Gastrocnemius medialis (tissue), 4 donors: ENCODE measurements around the gene GFER. TPM values are rescaled to one million over a fixed set of nuclear protein-coding genes. Genes with fewer than 3 reads are reported as not detected.

Source experiments
- ATAC-seq, 2 donors: fragments of 150-250 bp; one replicate each; pipeline ENCODE4 v1.9.1; 2016
- DNase-seq, 2 donors: peaks; one replicate each; pipeline ENCODE4 v3.0.0-alpha.2; 2019
- H3K27ac ChIP-seq, 4 donors: fragments of 200-600 bp; sonication (generic); 1 replicate in 1 of 4; 2 replicates in 3 of 4; pipeline ENCODE4 v1.5.1; 2016 to 2018; ENCODE audit warnings: mild to moderate bottlenecking in 2 of 4, moderate library complexity in 1 of 4
- H3K27me3 ChIP-seq, 3 donors: fragments of 200-600 bp; sonication (generic) in 2 of 3; 1 replicate in 1 of 3; 2 replicates in 2 of 3; pipeline versions ENCODE4 v1.5.1 to v1.6.0; 2016 to 2019; ENCODE audit warnings: mild to moderate bottlenecking in 1 of 3, moderate library complexity in 1 of 3
- H3K36me3 ChIP-seq, 2 donors: fragments of 200-600 bp; sonication (generic) in 1 of 2; one replicate each; pipeline ENCODE4 v1.5.1; 2017 to 2018
- H3K4me1 ChIP-seq, 2 donors: fragments of 200-600 bp; sonication (generic) in 1 of 2; one replicate each; pipeline ENCODE4 v1.5.1; 2016 to 2017; ENCODE audit warnings: mild to moderate bottlenecking in 2 of 2
- H3K4me3 ChIP-seq, 4 donors: fragments of 200-600 bp; sonication (generic) in 3 of 4; 1 replicate in 1 of 4; 2 replicates in 3 of 4; pipeline ENCODE4 v1.5.1; 2016 to 2019; ENCODE audit warnings: mild to moderate bottlenecking in 2 of 4
- H3K9me3 ChIP-seq, 3 donors: fragments of 200-600 bp; sonication (generic) in 2 of 3; 1 replicate in 1 of 3; 2 replicates in 2 of 3; pipeline ENCODE4 v1.5.1; 2016 to 2019
- POLR2A ChIP-seq, 2 donors: fragments of 450-650 bp; IDR thresholded peaks; one replicate each; pipeline ENCODE4 v1.6.1; 2017; ENCODE audit warnings: antibody characterized with exemption in 2 of 2, mild to moderate bottlenecking in 2 of 2, moderate library complexity in 2 of 2
- in situ Hi-C, 4 donors: fragments of 200-750 bp; cut with MboI; loops; one replicate each; pipeline versions ENCODE4 v1.15.0 to v1.8.0; 2017; ENCODE audit warnings: low sequenced_read_pairs in 4 of 4
- intact Hi-C: fragments of 100-400 bp; cut with DNase I; formaldehyde crosslinking; loops from one replicate; pipeline ENCODE4 v1.15.1; 2023; ENCODE audit warnings: low total_unique reads
- total RNA-seq, 4 donors: library from RNA; depleted of rRNA; stranded (reverse); fragments of >200 nt; gene quantifications; one replicate each; pipeline versions ENCODE4 v1.1.0 to v1.2.3, GENCODE V29; 2016
- TF ChIP-seq, protein P1 (sequence below), 5 experiments: fragments of 450-650 bp in 3 of 5; fragments of 200-600 bp in 2 of 5; sonication (generic) in 2 of 5; IDR thresholded peaks in 4 of 5; conservative IDR thresholded peaks in 1 of 5; 1 replicate in 4 of 5; 2 replicates in 1 of 5; pipeline ENCODE4 v1.5.1; 2016 to 2019; ENCODE audit warnings: antibody characterized with exemption in 5 of 5, mild to moderate bottlenecking in 3 of 5, moderate library complexity in 3 of 5

GFER gene
- total RNA-seq, 4 donors from 2014 or later = 16.3 to 27.0 (median 20.1) TPM

DNA sequence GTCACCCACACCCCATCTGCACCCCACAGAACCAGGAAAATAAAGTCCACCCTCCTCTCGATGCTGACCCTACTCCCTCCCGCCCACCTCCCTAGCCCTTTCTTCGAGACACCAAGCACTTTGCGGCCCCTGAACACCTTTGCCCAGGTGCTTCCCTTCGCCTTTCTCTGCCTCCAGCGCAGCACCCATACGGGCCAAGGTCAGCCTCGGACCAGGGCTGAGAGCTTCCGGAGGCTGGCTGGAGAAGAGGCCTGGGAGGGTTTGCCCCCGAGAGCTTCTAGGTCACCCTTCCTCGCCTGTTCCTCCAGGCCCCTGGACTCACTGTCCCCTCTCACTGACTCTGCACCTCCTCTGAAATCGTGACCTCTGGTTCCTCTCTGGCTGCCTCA is 40.0 kb downstream of the GFER start:
- H3K9me3 ChIP-seq = no peaks in the 10 kb centered on the region
- intact Hi-C loops = no loop called here
- DNase-seq (no peak), ATAC-seq (no peak)
- in situ Hi-C loops = loop anchor here in 1 of 4 donors (5.0 kb wide), 1 partner anchor 118 kb away; no protein-coding TSS in a partner anchor
- TF ChIP-seq, protein P1, sequence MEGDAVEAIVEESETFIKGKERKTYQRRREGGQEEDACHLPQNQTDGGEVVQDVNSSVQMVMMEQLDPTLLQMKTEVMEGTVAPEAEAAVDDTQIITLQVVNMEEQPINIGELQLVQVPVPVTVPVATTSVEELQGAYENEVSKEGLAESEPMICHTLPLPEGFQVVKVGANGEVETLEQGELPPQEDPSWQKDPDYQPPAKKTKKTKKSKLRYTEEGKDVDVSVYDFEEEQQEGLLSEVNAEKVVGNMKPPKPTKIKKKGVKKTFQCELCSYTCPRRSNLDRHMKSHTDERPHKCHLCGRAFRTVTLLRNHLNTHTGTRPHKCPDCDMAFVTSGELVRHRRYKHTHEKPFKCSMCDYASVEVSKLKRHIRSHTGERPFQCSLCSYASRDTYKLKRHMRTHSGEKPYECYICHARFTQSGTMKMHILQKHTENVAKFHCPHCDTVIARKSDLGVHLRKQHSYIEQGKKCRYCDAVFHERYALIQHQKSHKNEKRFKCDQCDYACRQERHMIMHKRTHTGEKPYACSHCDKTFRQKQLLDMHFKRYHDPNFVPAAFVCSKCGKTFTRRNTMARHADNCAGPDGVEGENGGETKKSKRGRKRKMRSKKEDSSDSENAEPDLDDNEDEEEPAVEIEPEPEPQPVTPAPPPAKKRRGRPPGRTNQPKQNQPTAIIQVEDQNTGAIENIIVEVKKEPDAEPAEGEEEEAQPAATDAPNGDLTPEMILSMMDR (IDR thresholded peaks at IDR 0.05 in 4 of 5, conservative IDR thresholded peaks at IDR 0.05 in 1 of 5) = no peak
- no peak for TF ChIP-seq POLR2A (IDR thresholded peaks at IDR 0.05)
- peaks cover 0 to 16% of the 10 kb centered on the region in 2 donors for H3K4me1 ChIP-seq
- no peaks in the 10 kb centered on the region for H3K36me3 ChIP-seq
- H3K4me3 ChIP-seq = peak overlapping the region; percentile 2 to 63 (median 43)
- H3K27ac ChIP-seq = peak overlapping the region; percentile 54 to 80 (median 64)
- peaks cover 27 to 28% (median 27%) of the 10 kb centered on the region in 3 donors for H3K27me3 ChIP-seq

DNA sequence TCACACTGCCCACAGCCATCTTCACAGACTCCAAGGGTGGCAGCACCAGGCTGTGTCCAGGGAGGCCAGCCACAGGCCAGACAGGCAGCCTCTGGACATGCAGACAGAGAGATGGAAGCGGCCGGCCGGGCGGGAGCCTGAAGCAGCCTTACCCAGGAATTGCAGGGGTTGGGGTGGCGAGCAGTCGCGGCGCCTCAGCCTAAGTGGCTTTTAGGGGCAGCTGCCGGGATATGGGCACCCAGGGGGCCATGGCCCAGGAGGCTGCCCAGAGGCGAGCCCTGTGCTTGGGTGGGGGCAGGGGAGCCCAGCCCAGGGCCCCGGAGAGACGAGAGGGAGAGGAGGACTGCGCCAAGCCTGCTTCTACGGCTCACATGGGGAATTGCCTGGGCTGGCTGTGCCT is 41.3 kb downstream of the GFER start:
- intact Hi-C loops (no loop called here), in situ Hi-C loops (no loop called here)
- Histone ChIP-seq H3K27me3 (peaks cover 15 to 17% (median 16%) of the 10 kb centered on the region in 3 donors), H3K27ac (peak overlapping the region in 1 of 4 donors; percentile 8), H3K4me3 (no peak overlapping the region), H3K36me3 (no peaks in the 10 kb centered on the region), H3K4me1 (peaks cover 0 to 13% of the 10 kb centered on the region in 2 donors), H3K9me3 (no peaks in the 10 kb centered on the region)
- DNase-seq = no peak
- TF ChIP-seq, protein P1 (IDR thresholded peaks at IDR 0.05 in 4 of 5, conservative IDR thresholded peaks at IDR 0.05 in 1 of 5) = no peak
- TF ChIP-seq POLR2A (IDR thresholded peaks at IDR 0.05) = no peak
- no peak for ATAC-seq

DNA sequence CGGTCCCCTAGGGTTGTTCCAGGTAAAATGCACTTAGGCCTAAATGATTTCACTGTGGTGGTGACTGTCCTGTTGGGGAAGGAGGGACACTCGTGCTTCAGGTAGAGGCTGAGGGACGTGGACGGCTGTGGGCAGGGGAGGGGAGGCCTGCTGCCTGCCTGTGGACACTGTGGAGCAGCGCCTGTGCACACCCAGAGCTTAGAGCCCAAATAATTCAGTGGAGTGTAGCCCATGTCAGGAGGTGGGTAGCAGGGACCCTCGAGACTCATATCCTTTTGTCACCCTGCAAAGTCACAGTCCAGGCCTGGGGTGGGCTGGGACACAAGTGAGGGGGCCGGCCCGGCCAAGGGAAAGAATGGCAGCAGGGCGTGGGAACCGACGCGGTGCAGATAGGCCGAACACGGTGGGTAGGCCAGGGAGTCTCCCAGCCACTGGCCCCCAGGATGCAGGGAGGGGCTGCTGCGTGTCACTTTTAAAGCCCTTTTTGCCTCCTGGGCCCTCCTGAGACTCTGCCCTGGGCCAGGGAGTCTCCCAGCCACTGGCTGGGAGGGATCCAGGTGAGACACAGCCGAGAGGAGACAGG is 42.0 kb downstream of the GFER start:
- intact Hi-C loops (no loop called here), in situ Hi-C loops (no loop called here)
- Histone ChIP-seq H3K36me3 (no peaks in the 10 kb centered on the region), H3K4me3 (peak overlapping the region; percentile 34 to 62 (median 58)), H3K27ac (peak overlapping the region; percentile 14 to 77 (median 76)), H3K4me1 (peaks cover 0 to 10% of the 10 kb centered on the region in 2 donors), H3K9me3 (no peaks in the 10 kb centered on the region), H3K27me3 (peaks cover 9 to 10% (median 9%) of the 10 kb centered on the region in 3 donors)
- TF ChIP-seq, protein P1 (IDR thresholded peaks at IDR 0.05 in 4 of 5, conservative IDR thresholded peaks at IDR 0.05 in 1 of 5) = no peak
- TF ChIP-seq POLR2A (IDR thresholded peaks at IDR 0.05) = no peak
- ATAC-seq (no peak), DNase-seq (no peak)

DNA sequence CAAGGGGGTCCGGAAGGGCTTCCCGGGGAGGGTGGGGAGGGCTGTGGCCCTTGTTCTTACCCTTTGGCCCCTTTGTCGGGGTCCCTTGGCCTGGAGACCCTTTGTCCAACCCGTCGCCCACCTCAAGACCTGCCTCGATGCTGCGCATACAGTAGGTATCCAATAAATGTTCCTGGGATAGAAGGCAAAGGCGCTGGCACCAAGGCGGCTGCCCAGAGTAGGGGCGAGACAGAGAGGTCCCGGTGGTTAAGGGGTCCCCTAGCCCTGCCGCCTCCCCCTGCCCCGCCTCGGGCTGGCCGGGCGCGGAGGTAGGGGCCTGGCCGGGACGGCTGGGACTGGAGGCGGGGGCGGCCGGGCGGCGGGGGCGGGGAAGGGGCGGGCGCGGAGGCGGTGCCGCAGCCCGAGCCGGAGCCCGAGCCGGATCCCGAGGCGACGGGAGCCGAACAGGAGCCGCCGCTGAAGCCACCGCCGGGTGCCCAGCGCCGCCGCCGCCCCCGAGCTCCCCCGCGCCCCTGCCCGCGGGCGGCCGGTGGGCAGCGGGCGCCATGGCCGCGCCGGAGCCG is 42.5 kb downstream of the GFER start, which contains the start of gene NHERF2:
Gene NHERF2, plus strand, starts transcription at position 442 of the 563 bp plus-strand sequence. Its CDS starts 104 bp downstream, at position 546.
- in situ Hi-C loops = no loop called here
- intact Hi-C loops = no loop called here
- DNase-seq (no peak), ATAC-seq (peak; percentile 36 to 42)
- H3K27me3 ChIP-seq = peaks cover 3 to 5% (median 4%) of the 10 kb centered on the region in 3 donors
- no peaks in the 10 kb centered on the region for H3K36me3 ChIP-seq
- H3K4me1 ChIP-seq = peaks cover 0 to 10% of the 10 kb centered on the region in 2 donors
- TF ChIP-seq, protein P1 (IDR thresholded peaks at IDR 0.05 in 4 of 5, conservative IDR thresholded peaks at IDR 0.05 in 1 of 5) = no peak
- no peak for TF ChIP-seq POLR2A (IDR thresholded peaks at IDR 0.05)
- peak within 1 kb of the TSS; percentile 14 to 77 (median 76) for H3K27ac ChIP-seq
- no peaks in the 10 kb centered on the region for H3K9me3 ChIP-seq
- peak within 1 kb of the TSS; percentile 50 to 76 (median 65) for H3K4me3 ChIP-seq
